Gastrocnemius medialis (tissue), 4 donors: ENCODE data around the gene CCDC51.

ENCODE experiments used
- CTCF ChIP-seq, 5 experiments: fragments of 450-650 bp in 3 of 5; fragments of 200-600 bp in 2 of 5; sonication (generic) in 2 of 5; IDR thresholded peaks in 4 of 5; conservative IDR thresholded peaks in 1 of 5; 1 replicate in 4 of 5; 2 replicates in 1 of 5; pipeline ENCODE4 v1.5.1; 2016 to 2019; ENCODE audit warnings: antibody characterized with exemption in 5 of 5, mild to moderate bottlenecking in 3 of 5, moderate library complexity in 3 of 5
- POLR2A ChIP-seq, 2 donors: fragments of 450-650 bp; IDR thresholded peaks; one replicate each; pipeline ENCODE4 v1.6.1; 2017; ENCODE audit warnings: antibody characterized with exemption in 2 of 2, mild to moderate bottlenecking in 2 of 2, moderate library complexity in 2 of 2

- TF ChIP-seq CTCF (IDR thresholded peaks at IDR 0.05 in 4 of 5, conservative IDR thresholded peaks at IDR 0.05 in 1 of 5) (no peak), POLR2A (IDR thresholded peaks at IDR 0.05) (no peak)
Measured at GRCh38 chr3:48475188-48475587, 35.3 kb upstream of the CCDC51 start.
